Measurements from ENCODE around the gene ABCA4. TPM values are rescaled to one million over a fixed set of nuclear protein-coding genes. Genes with fewer than 3 reads are reported as not detected.

The ABCA4 gene
- total and polyA plus RNA-seq, 2 donors (not counting 3 experiments of a cell fraction or from before 2014, with no cell fraction given) = 2.3 to 4.9 TPM

DNA sequence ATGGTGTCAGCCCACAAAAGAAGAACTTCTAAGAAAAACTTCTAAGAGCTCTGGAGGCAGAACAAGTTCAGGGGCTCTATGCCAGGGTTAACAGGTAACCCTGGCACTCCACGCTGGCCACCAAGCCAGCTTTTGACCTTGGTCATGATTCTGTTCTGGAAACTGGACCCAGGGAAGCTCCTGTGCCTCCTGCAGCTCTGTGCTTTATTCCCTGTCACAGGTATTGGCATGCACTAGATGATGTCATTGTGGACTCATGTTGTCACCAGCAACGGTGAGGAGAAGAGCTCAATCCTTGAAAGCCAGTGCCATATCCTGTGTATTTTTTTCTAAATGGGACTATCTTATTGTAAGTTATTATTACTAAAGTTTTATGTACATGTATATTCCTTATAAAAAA lies 155.1 kb downstream of the ABCA4 start:
- Histone ChIP-seq H3K9me1 (replicated peaks; ENCODE audit: control insufficient read depth, extremely low read depth, insufficient read depth, low read length) (no peaks in the 10 kb centered on the region), H2AFZ (ENCODE audit: low read depth, low read length) (no peak overlapping the region), H3K27me3 (ENCODE audit: control insufficient read depth in 2 of 2, insufficient read depth in 2 of 2, low read length in 2 of 2) (peaks cover 0 to 10% of the 10 kb centered on the region in 2 experiments), H4K20me1 (replicated peaks; ENCODE audit: control insufficient read depth, extremely low read depth, insufficient read depth, low read length) (no peaks in the 10 kb centered on the region), H3K4me1 (ENCODE audit: control insufficient read depth, extremely low read depth, insufficient read depth, low read length) (no peaks in the 10 kb centered on the region), H3K36me3 (ENCODE audit: control insufficient read depth in 2 of 2, extremely low read depth in 1 of 2, insufficient read depth in 2 of 2, low read length in 2 of 2) (no peaks in the 10 kb centered on the region), H3K79me2 (ENCODE audit: control insufficient read depth, insufficient read depth, low read length) (no peaks in the 10 kb centered on the region), H3K4me3 (replicated peaks in 1 of 3; ENCODE audit: insufficient read depth in 1 of 3, low read depth in 1 of 3, low read length in 3 of 3) (no peak overlapping the region), H3K9me3 (replicated peaks; ENCODE audit: control insufficient read depth, insufficient read depth, low read length) (no peaks in the 10 kb centered on the region), H3K4me2 (ENCODE audit: insufficient read depth, low read length) (no peak overlapping the region), H3K9ac (replicated peaks; ENCODE audit: extremely low read depth, insufficient read depth, low read length) (no peak overlapping the region), H3K27ac (ENCODE audit: insufficient read depth, low read depth, low read length) (no peak overlapping the region)
- intact Hi-C loops (cut with micrococcal nuclease) (no loop called here), dilution Hi-C loops (cut with MboI; ENCODE audit: extremely low pct_ligation_motif_present, low sequenced_read_pairs) (no loop called here)
- ChIA-PET POLR2A (no interaction called here), CTCF (no interaction called here)
- BruUV-seq (replicated peaks) = no TSS peak
- no peak for DNase-seq (ENCODE audit: low read depth, low spot score)
- FAIRE-seq = no peak
- no peak for TF ChIP-seq JUN (IDR thresholded peaks at IDR 0.05; ENCODE audit: borderline replicate concordance, insufficient read depth, insufficient read length, low read depth)
- no peak for TF ChIP-seq MYC (IDR thresholded peaks at IDR 0.05; ENCODE audit: low read depth, low read length)
- TF ChIP-seq POLR2AphosphoS5 (IDR thresholded peaks at IDR 0.05; ENCODE audit: insufficient read depth, low read depth, low read length) = no peak
- TF ChIP-seq CTCF (IDR thresholded peaks at IDR 0.05; ENCODE audit: extremely low read depth in 1 of 2, insufficient read depth in 1 of 2, low read depth in 1 of 2, low read length in 2 of 2) = no peak
- no peak for TF ChIP-seq GATA2 (IDR thresholded peaks at IDR 0.05; ENCODE audit: insufficient read depth, insufficient read length, low read depth, low read length)
- TF ChIP-seq EZH2 (IDR thresholded peaks at IDR 0.05; ENCODE audit: borderline replicate concordance, low read depth, low read length, severe bottlenecking) = no peak
- TF ChIP-seq POLR2A (IDR thresholded peaks at IDR 0.05; ENCODE audit: low read depth, low read length) = no peak
- TF ChIP-seq, protein P1, sequence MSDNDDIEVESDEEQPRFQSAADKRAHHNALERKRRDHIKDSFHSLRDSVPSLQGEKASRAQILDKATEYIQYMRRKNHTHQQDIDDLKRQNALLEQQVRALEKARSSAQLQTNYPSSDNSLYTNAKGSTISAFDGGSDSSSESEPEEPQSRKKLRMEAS (IDR thresholded peaks at IDR 0.05; ENCODE audit: insufficient read depth, insufficient read length) = no peak
- TF ChIP-seq FOS (IDR thresholded peaks at IDR 0.05; ENCODE audit: borderline replicate concordance, insufficient read depth, low read length) = no peak

All from endothelial cell of umbilical vein (primary cell).